ENCODE results near the gene TLX2.

Gene TLX2

GRCh38 chr2:74532222-74532621, 18.0 kb downstream of the TLX2 start:
- H3K27ac ChIP-seq (ENCODE audit: extremely low read depth, low read depth, low read length) = no peak overlapping the region
- H3K36me3 ChIP-seq (ENCODE audit: control insufficient read depth in 2 of 2, insufficient read depth in 1 of 2, low read length in 2 of 2) = peaks cover 4 to 51% of the 10 kb centered on the region in 2 experiments; a peak in 1 of 3 replicates
- CTCF ChIA-PET = interaction anchor here (0.5 to 4.3 kb wide), 15 partner anchors 11 to 197 kb away, joined by 3 to 34 read pairs (median 4); partner anchors contain the start of genes CCDC142, INO80B and TTC31
- H3K9me3 ChIP-seq (ENCODE audit: control insufficient read depth, insufficient read depth, low read depth, low read length) = no peaks in the 10 kb centered on the region
- H3K4me1 ChIP-seq (ENCODE audit: control insufficient read depth, insufficient read depth, low read length) = no peaks in the 10 kb centered on the region; the same call in 1 of the 2 replicates
- H3K4me3 ChIP-seq (ENCODE audit: low read depth, low read length) = no peak overlapping the region
- POLR2A ChIA-PET = interaction anchor here (0.7 to 1.2 kb wide), 4 partner anchors 11 to 49 kb away, joined by 3 to 4 read pairs (median 3); partner anchors contain the start of genes CCDC142 and TTC31
- TF ChIP-seq ZNF654 (tag by site-specific recombination; IDR thresholded peaks at IDR 0.05; ENCODE audit: low read depth) (peak; percentile 52), SP3 (tag by site-specific recombination; IDR thresholded peaks at IDR 0.05) (no peak), SCRT2 (tag by site-specific recombination; IDR thresholded peaks at IDR 0.05) (peak; percentile 57; the same call in 1 of the 2 replicates), ZNF398 (tag by site-specific recombination; IDR thresholded peaks at IDR 0.05) (no peak)

DNA sequence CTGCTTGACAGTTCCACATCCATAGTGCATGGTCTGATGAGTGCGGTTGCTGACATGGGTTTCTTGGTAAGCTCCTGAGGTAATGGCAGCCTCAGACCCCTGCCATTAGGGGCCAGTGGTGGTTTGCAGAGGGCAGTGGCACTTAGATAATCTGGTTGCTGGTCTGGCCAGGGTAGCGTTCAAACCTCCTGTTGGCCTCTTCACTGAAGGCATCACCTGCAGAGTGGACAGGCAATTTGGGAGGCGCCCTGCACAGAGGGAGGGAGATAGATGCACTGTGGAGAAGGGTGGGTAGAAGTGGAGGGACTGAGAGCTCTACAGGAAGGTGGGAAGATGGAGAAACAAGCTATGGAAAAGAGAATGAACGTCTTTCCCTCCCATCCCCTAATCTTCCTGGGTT, 19.2 kb downstream of the TLX2 start:
- H3K4me1 ChIP-seq (ENCODE audit: control insufficient read depth, insufficient read depth, low read length) = no peaks in the 10 kb centered on the region; the same call in 1 of the 2 replicates
- no peak overlapping the region for H3K27ac ChIP-seq (ENCODE audit: extremely low read depth, low read depth, low read length)
- no peak for TF ChIP-seq ZNF747 (tag by site-specific recombination; IDR thresholded peaks at IDR 0.05)
- TF ChIP-seq ZBTB21 (tag by site-specific recombination; IDR thresholded peaks at IDR 0.05) = no peak
- TF ChIP-seq KLF1 (tag by site-specific recombination; IDR thresholded peaks at IDR 0.05) = no peak
- TF ChIP-seq IKZF3 (tag by site-specific recombination; IDR thresholded peaks at IDR 0.05) = no peak
- H3K36me3 ChIP-seq (ENCODE audit: control insufficient read depth in 2 of 2, insufficient read depth in 1 of 2, low read length in 2 of 2) = peaks cover 0 to 39% of the 10 kb centered on the region in 2 experiments; a peak in 1 of 3 replicates
- no peak overlapping the region for H3K4me3 ChIP-seq (ENCODE audit: low read depth, low read length)
- ChIA-PET POLR2A (interaction anchor here (1.0 kb wide), 1 partner anchor 21 kb away, joined by 5 read pairs; no protein-coding TSS in a partner anchor), CTCF (interaction anchor here (1.4 to 4.3 kb wide), 4 partner anchors 12 to 54 kb away, joined by 4 to 34 read pairs (median 20); partner anchors contain the start of genes CCDC142 and TTC31)
- H3K9me3 ChIP-seq (ENCODE audit: control insufficient read depth, insufficient read depth, low read depth, low read length) = no peaks in the 10 kb centered on the region

DNA sequence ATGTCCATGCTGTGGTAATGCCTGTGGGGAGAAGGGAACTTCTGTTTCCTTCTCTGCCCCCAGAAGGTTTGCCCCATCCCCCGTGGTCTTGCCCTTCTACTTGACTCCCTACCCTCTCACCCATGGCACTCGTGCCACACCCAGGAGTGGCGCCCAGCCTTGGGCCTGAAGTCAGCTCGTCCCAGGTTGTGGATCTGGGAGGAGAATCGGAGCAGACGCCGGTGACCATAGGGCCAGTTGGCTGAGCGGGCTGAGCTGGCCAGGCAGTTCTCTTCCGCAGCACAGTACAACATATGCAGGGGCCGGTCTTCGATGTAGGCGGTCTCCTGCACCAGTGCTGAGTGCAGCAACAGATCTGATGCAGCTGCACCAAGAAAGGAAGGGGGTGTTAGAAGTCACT, 20.2 kb downstream of the TLX2 start:
- Histone ChIP-seq H3K9me3 (ENCODE audit: control insufficient read depth, insufficient read depth, low read depth, low read length) (no peaks in the 10 kb centered on the region), H3K27ac (ENCODE audit: extremely low read depth, low read depth, low read length) (no peak overlapping the region), H3K4me3 (ENCODE audit: low read depth, low read length) (no peak overlapping the region), H3K36me3 (ENCODE audit: control insufficient read depth in 2 of 2, insufficient read depth in 1 of 2, low read length in 2 of 2) (peaks cover 0 to 38% of the 10 kb centered on the region in 2 experiments; a peak in 1 of 3 replicates), H3K4me1 (ENCODE audit: control insufficient read depth, insufficient read depth, low read length) (no peaks in the 10 kb centered on the region)
- CTCF ChIA-PET = interaction anchor here (4.1 to 4.3 kb wide), 2 partner anchors 53 kb away, joined by 30 to 34 read pairs; partner anchors contain the start of genes CCDC142 and TTC31
- POLR2A ChIA-PET = no interaction called here
- TF ChIP-seq KLF8 (tag by site-specific recombination; IDR thresholded peaks at IDR 0.05) (no peak), SP2 (tag by site-specific recombination; IDR thresholded peaks at IDR 0.05) (no peak), ZNF292 (tag by site-specific recombination; IDR thresholded peaks at IDR 0.05; ENCODE audit: borderline replicate concordance, low read depth) (no peak), ZNF513 (tag by site-specific recombination; IDR thresholded peaks at IDR 0.05) (no peak), RBAK (tag by site-specific recombination; IDR thresholded peaks at IDR 0.05) (no peak), ZNF785 (tag by site-specific recombination; IDR thresholded peaks at IDR 0.05) (no peak), ZNF660 (tag by site-specific recombination; IDR thresholded peaks at IDR 0.05) (no peak), ZNF600 (tag by site-specific recombination; IDR thresholded peaks at IDR 0.05) (no peak), OVOL3 (tag by site-specific recombination; IDR thresholded peaks at IDR 0.05) (no peak), HOXA7 (CRISPR knock-in tag; IDR thresholded peaks at IDR 0.05; ENCODE audit: borderline replicate concordance) (no peak), ZNF76 (tag by site-specific recombination; IDR thresholded peaks at IDR 0.05; ENCODE audit: borderline replicate concordance, low read depth) (no peak), ZNF311 (tag by site-specific recombination; IDR thresholded peaks at IDR 0.05; ENCODE audit: borderline replicate concordance) (no peak), ZNF202 (tag by site-specific recombination; IDR thresholded peaks at IDR 0.05; ENCODE audit: borderline replicate concordance) (no peak), ZNF830 (tag by site-specific recombination; IDR thresholded peaks at IDR 0.05; ENCODE audit: low read depth) (no peak)
- TF ChIP-seq, protein P1, sequence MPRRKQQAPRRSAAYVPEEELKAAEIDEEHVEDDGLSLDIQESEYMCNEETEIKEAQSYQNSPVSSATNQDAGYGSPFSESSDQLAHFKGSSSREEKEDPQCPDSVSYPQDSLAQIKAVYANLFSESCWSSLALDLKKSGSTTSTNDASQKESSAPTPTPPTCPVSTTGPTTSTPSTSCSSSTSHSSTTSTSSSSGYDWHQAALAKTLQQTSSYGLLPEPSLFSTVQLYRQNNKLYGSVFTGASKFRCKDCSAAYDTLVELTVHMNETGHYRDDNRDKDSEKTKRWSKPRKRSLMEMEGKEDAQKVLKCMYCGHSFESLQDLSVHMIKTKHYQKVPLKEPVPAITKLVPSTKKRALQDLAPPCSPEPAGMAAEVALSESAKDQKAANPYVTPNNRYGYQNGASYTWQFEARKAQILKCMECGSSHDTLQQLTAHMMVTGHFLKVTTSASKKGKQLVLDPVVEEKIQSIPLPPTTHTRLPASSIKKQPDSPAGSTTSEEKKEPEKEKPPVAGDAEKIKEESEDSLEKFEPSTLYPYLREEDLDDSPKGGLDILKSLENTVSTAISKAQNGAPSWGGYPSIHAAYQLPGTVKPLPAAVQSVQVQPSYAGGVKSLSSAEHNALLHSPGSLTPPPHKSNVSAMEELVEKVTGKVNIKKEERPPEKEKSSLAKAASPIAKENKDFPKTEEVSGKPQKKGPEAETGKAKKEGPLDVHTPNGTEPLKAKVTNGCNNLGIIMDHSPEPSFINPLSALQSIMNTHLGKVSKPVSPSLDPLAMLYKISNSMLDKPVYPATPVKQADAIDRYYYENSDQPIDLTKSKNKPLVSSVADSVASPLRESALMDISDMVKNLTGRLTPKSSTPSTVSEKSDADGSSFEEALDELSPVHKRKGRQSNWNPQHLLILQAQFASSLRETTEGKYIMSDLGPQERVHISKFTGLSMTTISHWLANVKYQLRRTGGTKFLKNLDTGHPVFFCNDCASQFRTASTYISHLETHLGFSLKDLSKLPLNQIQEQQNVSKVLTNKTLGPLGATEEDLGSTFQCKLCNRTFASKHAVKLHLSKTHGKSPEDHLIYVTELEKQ (tag by site-specific recombination; IDR thresholded peaks at IDR 0.05; ENCODE audit: borderline replicate concordance) = no peak
- TF ChIP-seq, protein P2, sequence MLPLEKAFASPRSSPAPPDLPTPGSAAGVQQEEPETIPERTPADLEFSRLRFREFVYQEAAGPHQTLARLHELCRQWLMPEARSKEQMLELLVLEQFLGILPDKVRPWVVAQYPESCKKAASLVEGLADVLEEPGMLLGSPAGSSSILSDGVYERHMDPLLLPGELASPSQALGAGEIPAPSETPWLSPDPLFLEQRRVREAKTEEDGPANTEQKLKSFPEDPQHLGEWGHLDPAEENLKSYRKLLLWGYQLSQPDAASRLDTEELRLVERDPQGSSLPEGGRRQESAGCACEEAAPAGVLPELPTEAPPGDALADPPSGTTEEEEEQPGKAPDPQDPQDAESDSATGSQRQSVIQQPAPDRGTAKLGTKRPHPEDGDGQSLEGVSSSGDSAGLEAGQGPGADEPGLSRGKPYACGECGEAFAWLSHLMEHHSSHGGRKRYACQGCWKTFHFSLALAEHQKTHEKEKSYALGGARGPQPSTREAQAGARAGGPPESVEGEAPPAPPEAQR (tag by site-specific recombination; IDR thresholded peaks at IDR 0.05) = no peak

All from HEK293 (cell line).